NCI-H1417 (cell line): ENCODE data around the gene NR1D1.

Source experiments
- DNase-seq, 3 experiments: peaks; one replicate each; lab custom pipeline; 2025; lab: John Stamatoyannopoulos, UW

The NR1D1 gene

DNA sequence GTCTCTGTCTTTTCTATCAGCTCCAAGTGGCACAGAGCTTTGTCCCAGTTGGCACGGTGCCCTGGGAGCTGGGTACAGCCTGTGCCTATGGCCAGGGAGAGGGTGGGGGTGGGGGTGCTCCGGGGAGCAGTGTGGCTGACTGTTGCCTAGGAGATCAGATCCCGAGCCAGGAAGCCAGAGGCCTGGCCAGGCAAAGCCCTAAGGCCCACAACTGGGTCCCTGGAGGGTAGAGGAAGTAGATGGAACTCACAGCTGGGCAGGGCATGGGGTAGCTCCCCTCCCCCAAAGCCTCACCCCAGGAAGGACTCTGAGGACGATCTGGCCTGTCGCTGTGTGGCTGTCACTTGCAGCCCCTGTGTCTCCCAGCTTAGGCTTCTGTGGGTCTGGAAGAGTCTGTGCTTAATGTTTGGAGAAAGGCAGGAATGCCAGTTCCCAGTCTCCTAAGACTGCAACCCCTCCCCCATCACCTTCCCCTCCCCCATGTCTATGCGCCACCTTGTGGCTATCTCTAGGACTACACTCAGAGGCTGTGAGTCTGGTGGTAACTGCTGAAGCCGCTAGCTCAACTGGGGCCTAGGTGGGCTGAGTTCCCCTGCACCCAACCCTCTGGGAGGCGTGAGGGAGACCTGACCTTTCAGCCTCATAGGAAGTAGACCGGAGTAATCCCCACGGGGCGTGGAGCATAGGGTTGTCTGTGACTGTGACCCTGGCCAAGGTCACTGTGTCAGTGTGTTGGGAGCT is 25.0 kb downstream of the NR1D1 start:
- peak; percentile 52 to 90 (median 81) for DNase-seq

DNA sequence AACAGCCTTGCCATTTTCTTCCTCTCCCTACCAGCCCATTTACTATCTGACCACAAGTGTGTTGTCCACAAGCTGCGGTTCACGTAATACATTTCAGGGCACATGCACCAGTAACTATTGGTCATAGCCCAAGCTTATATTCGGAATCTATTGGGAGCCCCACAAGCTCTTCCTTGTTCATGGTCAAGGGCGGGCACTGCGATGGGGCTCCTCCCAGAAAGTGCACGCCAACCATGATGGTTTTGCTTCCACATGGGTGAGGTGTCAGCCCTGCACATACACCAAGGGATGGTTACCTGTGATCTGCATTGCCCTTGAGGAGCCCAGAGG is 25.6 kb downstream of the NR1D1 start:
- DNase-seq, result no peak

DNA sequence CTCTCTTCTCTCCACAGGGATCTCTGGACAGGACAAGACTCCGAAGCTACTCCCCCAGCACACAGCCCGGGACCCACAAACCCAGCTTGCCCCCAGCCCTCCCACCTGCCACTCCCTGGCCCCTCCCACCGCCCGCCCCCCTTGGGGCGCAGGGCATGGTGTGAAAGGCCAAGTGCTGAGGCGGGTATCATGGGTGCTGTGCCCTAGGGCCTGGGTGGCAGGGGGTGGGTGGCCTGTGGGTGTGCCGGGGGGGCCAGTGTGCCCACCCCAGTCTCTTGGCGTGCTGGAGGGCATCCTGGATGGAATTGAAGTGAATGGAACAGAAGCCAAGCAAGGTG is 26.2 kb downstream of the NR1D1 start:
- DNase-seq, result no peak

DNA sequence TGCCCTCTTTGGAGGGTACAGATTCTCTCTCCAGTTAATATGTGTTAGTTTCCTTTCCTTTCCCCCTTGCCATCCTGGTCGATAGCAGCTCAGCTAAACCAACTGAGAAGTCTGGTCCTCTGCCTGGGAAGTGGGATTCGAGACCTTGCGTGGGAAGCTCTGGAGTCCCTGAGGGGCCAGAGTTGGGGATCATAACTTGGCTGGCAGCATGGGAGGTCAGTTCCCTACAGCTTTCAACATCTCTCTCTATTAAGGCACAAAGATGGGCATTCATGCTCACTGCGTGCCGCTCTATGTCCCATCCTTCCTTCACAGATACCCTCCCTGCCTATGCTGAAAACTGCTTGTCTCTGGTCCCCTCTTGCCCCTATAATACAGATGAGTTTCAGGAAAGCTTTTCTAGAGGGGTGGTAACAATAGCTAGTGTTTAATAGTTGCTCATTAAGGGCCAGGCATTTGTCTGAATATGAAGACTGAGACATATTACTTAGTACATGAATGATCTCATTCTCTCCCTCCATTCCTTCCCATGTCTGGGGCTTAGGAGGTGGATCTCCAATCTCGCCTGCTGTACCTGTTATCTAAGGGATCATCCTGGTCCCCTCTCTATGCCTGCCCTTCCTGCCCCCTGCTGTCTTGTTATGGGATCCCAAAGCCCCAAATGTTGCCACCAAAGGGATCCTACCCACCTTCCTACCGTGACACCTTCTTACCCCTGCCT is 26.8 kb downstream of the NR1D1 start:
- no peak for DNase-seq

DNA sequence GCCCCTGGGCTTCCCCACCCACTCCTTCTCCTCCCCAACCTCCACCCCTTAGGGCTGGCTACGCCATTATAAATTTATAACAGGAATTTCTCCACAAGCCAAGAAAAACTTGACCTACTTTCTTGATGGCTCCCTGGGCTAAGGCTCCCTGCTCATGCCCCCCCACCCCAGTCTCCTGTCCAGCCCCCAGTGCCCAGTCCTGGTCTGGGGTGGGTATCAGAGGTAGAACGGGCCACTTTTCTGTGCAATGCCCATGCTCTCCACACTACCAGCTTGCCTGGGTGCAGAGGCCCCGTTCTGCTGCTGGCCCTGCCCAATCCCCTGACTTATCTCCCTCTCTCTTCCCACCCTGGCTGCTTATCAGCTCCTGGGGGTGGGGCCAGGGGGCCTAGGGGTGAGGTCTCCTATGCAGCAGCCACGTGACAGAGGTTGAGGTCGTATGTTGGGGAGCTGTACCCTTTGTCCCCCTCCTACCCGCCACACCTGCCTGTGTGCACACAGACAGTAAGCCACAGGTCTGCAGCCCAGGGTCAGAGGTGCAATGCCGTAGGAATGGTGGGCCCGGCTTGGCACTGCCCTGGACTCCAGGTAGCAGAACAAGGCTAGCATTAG is 27.5 kb downstream of the NR1D1 start:
- peak in 1 of 3 experiments; percentile 28 for DNase-seq

DNA sequence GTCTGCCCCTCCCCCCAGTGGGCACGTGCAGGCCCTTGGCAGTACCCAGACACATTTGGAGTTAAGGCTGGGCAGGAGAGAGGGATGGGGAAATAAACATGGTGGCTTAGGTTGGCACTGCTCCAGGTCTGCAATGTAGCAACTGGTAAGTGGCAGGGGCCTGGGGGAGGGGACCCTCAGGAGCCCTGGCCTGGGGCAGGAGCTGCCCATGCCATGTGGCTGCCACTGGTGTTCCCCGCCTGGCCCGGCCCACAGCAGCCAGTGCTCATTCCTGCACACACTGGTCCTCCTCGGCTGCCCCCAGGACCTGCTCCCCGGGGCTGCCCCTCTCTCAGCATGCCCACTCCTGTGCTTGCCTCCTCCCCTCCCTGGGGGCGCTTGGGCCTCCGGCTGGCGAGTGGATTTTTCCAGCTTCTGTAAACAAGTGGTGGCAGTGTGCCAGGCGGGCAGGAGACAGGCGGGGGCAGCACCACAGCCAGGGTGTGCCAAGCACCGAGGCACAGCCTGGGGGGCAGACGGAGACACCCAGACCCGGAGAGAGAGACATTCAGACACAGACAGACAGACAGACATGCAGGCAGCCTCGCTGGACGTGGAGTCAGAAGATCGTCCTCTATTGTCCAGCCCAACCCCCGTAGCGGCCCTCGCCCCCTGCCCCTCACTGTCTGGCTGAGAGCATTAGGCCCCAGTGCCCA is 28.2 kb downstream of the NR1D1 start:
- DNase-seq, result peak; percentile 53 to 97 (median 95)

DNA sequence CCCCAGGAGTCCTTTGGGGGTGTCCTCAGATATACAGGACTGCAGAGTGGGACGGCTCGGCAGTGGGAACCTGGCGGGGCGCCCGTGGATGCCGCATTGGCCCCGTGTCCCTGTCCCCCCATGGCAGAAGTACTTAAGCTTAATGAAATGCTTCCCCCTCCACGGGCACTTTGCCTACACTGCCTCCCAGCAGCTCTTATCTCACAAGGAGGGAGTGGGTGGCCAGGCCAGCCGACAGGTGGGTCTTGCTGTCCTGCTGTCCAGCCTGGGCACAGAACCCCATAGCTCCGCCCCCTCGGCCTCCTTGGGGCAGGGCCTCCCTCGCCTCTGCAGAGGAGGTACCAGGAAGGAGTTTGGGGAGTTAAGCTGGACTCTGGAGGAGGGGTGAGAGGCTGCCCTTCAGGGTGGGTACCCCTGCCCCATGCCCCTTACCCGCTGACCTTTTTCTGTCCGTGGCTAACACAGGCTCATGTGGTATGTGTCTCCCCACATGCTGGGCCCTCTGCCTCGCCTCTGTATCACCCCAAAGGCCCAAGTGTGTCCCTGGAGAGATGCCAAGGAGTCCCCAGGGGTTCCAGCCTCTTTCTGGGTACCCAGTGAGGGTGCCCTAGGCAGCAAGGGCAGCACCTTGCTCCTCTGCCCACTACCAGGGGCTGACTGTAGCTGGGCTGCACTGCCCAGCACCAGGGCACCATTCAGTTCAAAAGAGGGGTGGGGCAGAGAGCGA is 28.9 kb downstream of the NR1D1 start:
- DNase-seq, result peak in 2 of 3 experiments; percentile 36 to 53

DNA sequence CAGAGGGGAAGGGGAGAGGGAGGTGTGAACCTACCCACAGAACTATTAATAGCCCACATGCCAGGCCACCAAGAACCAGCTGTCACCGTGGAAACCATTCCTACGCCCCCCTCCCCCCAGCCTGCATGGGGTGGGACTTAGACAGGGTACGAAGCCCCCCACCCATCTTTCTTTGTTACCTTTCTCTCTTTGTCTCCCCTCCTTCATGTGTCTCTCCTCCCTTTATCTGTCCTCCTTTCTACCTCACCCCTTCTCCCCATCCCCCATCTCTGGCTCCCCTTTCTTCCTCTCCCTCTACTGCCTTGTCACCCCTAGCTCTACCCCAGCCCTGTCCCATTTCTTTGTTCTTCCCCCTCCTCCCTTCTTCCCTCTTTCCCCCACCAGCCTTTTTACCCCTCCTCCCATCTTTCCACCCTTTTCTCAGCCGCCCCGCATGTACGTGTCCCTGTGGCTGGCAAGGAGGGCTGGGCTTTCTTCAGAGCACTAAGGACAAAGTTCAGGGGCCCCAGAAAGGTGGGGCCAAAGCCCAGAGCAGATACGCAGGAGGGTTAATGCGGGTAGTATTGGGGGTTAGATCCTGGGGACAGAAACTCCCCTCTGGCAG is 29.6 kb downstream of the NR1D1 start:
- DNase-seq, result no peak

DNA sequence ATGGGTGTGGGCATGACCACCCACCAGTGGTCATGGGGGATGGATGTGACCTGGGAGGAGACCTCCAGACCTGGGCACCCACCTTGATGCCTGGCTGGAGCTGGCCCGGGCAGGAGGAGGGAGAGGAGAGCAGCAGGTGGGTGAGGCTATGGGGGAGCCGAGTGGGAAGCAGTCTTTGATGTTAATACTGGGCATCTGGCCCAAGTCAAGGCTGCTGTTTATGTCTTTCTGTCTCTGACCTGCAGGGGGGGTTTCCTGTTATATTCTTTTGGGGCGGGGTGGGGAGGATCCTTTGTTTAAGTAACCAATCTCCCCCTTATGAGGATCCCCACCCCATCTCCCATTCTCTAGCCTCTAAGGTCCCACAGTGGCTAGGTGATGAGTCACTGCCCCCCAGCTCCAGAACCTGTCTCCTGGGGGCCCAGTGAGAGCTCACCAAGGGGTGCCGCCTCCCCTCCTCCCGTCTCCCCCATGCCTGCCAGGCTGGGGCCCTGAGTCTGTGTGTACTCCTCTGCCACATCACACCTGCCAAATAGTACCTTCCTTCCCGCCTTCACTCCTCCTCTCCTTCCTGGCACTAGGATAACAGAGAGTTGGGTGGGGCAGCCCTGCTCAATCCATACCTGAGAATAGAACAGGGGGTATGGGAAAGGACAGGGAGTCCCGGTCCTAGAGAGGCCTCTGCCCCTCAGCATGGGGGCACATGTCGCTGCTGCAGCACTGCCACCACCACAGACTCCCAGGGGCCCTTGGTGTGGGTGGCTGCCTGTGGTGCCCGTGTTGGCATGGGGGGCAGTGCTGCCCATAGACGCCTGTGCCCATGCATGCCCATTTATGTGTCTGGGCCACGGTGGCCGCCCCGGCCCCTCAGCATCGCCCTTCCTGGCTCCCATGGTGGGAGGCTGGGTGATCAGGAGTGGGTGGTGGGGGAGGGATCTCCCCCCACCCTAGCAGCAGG is 30.4 kb downstream of the NR1D1 start:
- peak in 2 of 3 experiments; percentile 86 to 89 for DNase-seq

DNA sequence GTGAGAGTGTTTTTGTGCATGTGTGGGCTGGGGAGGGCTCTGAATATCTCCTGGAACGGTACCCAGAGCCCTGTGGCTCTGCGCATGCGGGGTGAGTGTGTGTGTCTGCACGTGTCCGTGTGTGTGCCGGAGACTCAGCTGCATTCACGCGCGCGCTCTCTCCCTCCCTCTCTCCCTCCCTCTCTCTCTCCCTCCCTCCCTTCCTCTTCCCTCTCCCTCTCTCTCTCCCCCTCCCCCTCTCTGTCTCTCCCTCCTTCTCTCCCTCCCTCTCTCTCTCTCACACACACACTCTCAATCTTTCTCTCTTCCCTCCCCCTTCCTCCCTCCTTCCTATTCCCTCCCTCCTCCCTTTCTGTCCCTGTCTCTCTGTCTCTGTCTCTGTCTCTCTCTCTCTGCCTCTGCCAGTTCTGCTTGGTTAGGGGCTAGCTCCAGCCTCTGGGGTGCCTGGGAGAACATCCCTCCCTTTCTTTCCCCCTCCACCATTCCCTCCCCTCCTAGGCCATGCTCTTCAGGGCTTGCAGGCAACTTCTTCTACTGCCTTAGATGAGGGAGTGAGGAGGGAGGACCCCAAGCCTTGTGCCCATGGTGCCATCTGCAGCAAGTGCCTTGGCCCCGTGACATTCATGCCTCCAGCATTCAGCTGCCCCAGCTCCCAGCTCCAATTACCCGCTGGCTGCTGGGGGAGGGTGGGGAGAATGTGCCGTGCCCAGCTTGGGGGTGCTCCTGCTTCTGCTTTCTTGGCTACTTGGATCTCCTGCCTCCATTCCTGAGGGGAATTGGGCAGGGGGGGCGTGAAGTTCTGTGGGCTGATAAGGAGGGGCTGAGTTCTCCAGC is 31.3 kb downstream of the NR1D1 start:
- peak; percentile 76 to 90 (median 85) for DNase-seq

DNA sequence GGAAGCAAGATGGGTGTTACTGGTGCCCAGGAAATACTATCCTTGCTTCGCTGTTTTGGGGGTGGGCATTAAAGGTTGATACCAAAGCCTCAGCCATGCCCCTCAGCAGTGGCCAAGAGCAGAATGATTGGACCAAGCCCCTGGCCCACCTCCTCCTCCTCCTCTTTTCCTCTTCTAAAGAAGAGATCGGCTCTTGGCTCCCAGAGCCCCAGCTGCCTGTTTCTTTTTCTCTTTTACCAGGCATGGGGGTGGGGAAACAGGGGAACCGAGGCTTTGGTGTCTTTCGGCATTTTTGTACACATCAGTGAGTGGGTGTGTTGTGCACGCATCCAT is 31.8 kb downstream of the NR1D1 start:
- no peak for DNase-seq

DNA sequence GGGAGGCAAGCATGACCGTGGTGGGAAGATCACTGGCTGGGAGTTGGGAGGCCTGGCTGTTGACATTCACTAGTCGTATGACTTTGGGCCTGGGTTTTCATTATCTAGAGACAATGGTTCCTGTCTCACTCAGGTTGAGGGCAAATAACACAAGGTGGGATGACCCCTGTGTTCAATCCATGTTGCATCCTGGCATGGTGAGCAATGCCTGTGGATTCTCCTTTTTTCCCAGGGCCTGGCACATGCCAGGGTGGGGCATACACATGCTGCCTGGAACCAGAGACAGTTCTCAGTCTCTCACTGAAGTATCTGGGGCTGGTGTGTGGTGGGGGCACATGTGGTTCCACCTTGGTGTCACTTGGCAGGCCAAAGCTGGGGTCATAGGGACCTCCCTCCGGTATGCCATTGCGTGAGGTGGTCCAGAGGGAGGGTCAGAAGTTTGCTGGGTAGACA is 32.2 kb downstream of the NR1D1 start:
- no peak for DNase-seq

DNA sequence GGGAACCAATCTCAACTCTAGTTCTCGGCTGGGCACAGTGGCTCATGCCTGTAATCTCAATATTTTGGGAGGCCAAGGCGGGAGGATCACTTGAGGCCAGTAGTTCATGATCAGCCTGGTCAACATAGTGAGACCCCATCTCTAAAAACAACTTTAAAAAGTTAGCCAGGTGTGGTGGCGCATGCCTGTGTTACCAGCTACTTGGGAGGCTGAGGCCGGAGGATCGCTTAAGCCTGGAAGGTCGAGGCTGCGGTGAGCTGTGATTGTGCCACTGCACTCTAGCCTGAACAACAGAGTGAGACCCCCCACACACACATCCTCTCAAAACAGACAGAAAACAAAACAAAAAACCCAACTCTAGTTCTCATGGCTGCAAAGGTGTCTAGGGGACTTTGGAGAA is 32.7 kb downstream of the NR1D1 start:
- DNase-seq, result no peak

DNA sequence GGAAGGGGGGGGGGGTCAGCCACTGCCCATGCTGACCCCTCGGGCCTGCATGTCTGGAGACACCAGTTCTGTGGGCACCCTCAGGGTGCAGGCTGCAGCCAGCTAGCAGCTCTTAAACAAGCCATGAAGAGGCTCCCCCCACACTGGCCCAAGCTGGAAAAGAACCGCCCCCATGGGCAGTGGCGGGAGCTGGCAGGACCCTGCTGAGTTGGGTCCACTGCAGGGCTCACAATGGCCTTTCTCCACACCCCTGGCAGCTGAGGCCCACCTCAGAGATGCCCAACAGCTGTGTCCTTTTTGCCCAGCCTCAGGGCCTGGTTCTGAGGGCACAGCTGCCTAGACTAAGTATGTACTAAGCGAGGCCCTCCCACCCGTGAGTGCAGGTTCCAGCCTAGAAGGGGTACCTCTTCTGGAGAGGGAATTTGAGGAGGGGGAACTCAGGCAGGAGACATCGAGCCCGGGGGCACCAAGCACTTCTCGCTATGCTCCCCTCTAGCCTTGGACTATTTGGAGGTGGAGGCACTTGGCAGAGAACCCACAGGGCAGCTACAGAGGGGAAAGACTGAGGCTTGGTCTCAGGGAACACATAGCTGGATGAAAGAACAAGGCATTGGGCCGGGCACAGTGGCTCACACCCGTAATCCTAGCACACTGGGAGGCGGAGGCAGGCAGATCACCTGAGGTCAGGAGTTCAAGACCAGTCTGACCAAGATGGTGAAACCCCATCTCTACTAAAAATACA is 34.4 kb downstream of the NR1D1 start:
- DNase-seq, result no peak

DNA sequence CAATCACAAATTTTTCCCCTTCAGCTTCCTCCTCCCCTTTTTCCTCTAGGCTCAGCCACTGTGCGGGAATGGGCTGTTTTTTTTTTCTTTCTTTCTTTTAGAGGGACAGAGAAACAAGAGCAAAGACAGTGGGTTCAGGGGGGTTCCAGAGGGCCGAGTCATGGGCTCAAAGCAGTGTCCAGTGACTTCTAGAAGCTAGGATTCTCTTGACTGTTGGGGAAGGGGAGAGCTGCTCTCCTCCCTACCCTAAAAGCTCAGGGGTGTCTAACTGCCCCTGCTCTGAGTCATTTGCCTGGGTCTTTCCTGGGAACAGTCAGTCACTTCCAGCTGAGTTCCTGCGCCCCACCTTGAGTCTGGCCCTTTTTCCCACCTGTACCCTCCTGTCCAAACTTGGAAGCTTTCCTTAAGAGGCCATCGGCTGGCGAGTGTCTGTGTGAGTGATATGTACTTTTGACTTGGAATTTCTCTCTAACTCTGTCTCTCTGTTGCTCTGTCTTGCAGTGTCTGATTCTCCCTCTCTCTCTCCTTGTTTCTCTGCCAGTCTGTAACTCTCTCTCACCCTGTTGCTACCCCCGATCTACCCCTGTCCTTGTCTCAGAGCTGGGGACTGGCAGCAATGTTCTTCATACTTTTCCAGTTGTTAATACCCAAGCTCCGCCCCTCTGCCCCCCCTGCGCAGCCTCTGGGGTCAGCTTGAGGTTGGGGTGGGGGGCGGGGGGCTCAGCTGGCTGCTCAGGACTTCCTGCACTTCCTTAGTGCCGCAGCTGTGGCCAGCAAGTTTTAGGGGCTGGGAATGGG is 35.2 kb downstream of the NR1D1 start:
- no peak for DNase-seq

DNA sequence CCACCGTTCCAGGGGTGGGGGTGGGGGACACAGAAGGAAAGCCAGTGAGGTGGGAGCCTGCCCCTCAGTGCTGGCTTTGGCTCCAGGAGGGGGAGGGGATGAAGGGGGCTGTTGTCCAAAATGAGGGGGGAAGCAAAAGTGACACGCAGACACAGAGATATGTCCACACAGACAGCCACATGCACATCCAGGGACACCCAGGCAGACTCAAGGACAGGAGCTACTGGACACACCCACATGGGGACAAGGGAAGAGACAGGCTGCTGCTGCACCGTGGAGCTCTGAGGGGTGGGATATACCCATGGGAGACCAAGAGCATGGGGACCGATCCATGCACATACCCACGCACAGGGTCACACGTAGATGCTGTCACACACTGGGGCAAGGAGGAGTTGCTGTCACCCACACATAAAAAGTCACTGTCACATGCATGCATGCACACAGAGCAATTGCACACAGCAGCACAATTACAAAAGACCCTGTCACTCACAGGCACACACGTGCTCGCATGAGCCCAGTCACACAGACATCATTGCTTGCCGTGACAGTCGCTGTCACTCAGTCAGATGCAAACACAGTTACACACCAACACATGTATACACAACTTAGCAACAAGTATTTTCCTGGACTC is 36.4 kb downstream of the NR1D1 start:
- DNase-seq, result no peak

DNA sequence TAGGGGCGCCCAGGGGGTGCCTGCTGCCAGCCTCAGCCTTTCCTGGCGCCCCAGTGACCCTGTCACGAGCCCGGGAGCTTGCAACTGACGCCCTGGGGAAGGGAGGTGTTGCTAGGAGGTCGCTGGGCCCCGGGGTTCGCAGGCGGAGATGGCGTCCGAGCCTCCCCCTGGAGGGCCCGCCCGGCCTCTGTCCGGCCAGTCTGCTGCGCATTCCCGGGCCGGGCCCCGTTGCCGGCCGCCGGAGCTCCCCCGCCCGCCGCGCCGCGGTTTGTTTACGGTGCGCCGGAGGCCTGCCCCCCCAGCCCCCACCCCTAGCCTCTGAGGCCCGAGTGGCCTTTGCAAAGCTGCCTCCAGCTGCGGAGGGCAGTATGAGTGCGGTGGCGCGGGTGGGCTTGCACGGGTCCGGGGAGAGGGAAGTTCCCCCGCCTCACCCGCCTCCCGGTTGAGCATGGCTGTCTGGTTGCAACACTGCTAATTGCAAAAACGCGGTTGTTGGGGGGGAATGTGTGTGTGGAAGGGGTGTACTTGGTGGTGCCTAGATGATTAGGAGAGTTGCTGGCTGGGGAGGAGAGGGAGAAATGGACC is 37.1 kb downstream of the NR1D1 start:
- peak; percentile 44 to 67 (median 63) for DNase-seq
